ENCODE measurements around the gene SLC25A25. TPM values are rescaled to one million over a fixed set of nuclear protein-coding genes. Genes with fewer than 3 reads are reported as not detected.

The SLC25A25 gene
- total and polyA plus RNA-seq, 9 of the 15 experiments (the other 6 are each of a cell fraction or from before 2014, with no cell fraction given), result 0.07 to 35.9 (median 23.2) TPM

- no peak for TF ChIP-seq ZNF277 (CRISPR knock-in tag; IDR thresholded peaks at IDR 0.05; ENCODE audit: borderline replicate concordance)
- TF ChIP-seq SLC30A9 (CRISPR knock-in tag; IDR thresholded peaks at IDR 0.05), result no peak
- TF ChIP-seq MECOM (CRISPR knock-in tag; IDR thresholded peaks at IDR 0.05), result no peak
- no peak for TF ChIP-seq ZNF583 (CRISPR knock-in tag; IDR thresholded peaks at IDR 0.05)
- TF ChIP-seq TAF9B (IDR thresholded peaks at IDR 0.05; ENCODE audit: partially characterized antibody), result no peak
- no peak for TF ChIP-seq MEF2A (IDR thresholded peaks at IDR 0.05; ENCODE audit: control insufficient read depth, low read depth, low read length)
- no peak for TF ChIP-seq IRF2 (CRISPR knock-in tag; IDR thresholded peaks at IDR 0.05)
- TF ChIP-seq SUPT5H (IDR thresholded peaks at IDR 0.05), result peak; percentile 65
- TF ChIP-seq ILK (tag; IDR thresholded peaks at IDR 0.05; ENCODE audit: borderline replicate concordance, low read depth), result no peak
- TF ChIP-seq SRSF3 (IDR thresholded peaks at IDR 0.05; ENCODE audit: insufficient read depth, low read length), result no peak
- no peak for TF ChIP-seq E2F3 (CRISPR knock-in tag; IDR thresholded peaks at IDR 0.05)
- TF ChIP-seq ZSCAN29 (IDR thresholded peaks at IDR 0.05), result no peak
- no peak for TF ChIP-seq ELF2 (CRISPR knock-in tag; IDR thresholded peaks at IDR 0.05)
- no peak for TF ChIP-seq CBFB (CRISPR knock-in tag; IDR thresholded peaks at IDR 0.05)
- TF ChIP-seq ZNF12 (CRISPR knock-in tag; IDR thresholded peaks at IDR 0.05), result no peak
- TF ChIP-seq, protein P1, sequence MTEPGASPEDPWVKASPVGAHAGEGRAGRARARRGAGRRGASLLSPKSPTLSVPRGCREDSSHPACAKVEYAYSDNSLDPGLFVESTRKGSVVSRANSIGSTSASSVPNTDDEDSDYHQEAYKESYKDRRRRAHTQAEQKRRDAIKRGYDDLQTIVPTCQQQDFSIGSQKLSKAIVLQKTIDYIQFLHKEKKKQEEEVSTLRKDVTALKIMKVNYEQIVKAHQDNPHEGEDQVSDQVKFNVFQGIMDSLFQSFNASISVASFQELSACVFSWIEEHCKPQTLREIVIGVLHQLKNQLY (CRISPR knock-in tag; conservative IDR thresholded peaks at IDR 0.05), result no peak
- TF ChIP-seq CAMTA2 (CRISPR knock-in tag; conservative IDR thresholded peaks at IDR 0.05), result no peak
- no peak; the same call in 1 of the 2 replicates for TF ChIP-seq PML (IDR thresholded peaks at IDR 0.05; ENCODE audit: low read length)
- peak in 1 of 2 experiments; percentile 21 for TF ChIP-seq E2F6 (IDR thresholded peaks at IDR 0.05; ENCODE audit: borderline replicate concordance in 1 of 2, extremely low read depth in 1 of 2, insufficient read depth in 1 of 2, insufficient read length in 1 of 2, low read depth in 1 of 2, low read length in 1 of 2, poor library complexity in 1 of 2, severe bottlenecking in 1 of 2)
- TF ChIP-seq ZSCAN32 (CRISPR knock-in tag; IDR thresholded peaks at IDR 0.05), result no peak
- no peak for TF ChIP-seq RB1 (IDR thresholded peaks at IDR 0.05; ENCODE audit: low read depth)
Measured at GRCh38 chr9:128098297-128099230, 30.5 kb downstream of the SLC25A25 start (continued).
